HG02610 (cell line): ENCODE measurements around the gene GARNL3.

Experiments
- ATAC-seq: cut with Tn5 transposase; IDR thresholded peaks from one replicate; pipeline ENCODE4 v1.9.1; 2021; ENCODE audit warnings: mild to moderate bottlenecking, moderate library complexity; ENCODE audit not compliant: unreplicated experiment

The GARNL3 gene

DNA sequence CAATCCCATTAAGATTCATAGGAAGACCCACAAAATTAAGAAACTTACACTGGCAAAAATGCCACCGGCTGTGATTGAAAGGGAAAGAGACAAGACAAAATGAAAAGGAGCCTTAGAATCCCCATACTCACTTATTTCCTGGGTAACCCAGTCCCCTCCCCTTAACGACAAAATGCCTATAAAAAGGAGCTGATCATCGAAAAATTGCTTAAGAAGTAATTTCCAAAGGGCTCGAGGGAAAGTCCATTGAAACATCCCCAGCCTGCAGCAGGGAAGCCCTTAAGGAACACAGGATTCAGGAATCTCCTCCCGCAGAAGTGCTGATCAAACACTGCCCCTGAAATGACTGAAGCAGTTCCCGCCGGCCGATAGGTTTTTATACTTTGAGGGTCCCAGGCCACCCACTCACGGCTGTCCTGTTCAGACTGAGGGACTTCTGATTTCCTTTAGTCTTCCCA is 158.9 kb downstream of the GARNL3 start:
- no peak for ATAC-seq

DNA sequence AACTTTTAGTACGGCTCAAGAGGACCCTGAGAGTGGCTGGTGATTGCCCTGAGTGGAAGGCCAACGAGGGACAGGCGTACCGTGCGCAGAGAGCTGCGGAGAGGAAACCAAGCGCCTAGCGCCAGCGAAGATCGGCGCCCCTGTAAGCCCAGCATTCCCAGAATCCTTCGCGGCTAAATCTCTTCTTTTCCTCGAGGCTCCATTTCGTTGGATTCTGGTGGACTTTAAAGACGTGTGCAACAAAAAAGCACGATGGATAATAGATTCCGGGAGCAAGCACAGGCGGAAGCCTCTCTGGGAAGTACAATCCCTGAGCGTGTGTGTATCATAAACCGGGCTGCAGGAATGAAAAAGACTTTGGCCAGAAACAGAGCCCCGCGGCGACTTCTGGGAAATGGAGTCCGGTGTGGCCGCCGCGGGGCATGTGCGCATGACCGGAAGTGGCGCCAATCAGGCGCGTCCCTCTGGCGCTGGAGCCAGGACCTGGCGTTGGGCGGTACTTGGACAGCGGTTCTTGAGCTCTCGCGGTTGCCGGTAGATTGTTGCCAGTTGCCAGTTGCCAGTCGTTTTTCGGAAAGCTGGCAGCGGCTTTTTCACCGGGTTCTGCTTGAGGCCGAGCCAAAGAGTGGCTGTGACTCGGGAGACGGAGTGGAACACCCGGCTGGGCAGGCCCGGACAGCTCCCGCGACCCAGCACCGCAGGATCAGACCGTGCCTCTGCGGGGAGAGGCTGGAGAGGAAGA is 159.5 kb downstream of the GARNL3 start, which contains the start of gene ZNF79:
ZNF79 (plus strand) TSS at position 449 of the 742 bp plus-strand sequence. CDS start 406 bp downstream, outside the sequence.
- peak; percentile 79 for ATAC-seq

DNA sequence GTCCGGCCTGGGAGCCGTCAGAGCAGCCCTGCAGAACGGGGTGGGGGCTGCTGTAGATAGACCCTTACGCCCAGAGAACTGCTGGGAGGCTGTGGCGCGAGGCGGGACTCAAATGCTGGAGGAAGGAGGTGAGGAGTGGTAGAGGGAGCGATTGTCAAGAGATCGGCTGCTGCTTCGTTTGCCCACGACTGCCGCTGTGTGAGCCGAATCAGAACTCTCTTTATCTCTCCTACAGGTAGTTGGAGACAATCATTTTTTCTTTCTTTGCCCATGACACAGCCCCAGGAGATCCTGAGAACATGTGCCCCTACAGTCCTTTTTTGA is 160.1 kb downstream of the GARNL3 start:
- no peak for ATAC-seq

- no peak for ATAC-seq
Measured at GRCh38 chr9:127426756-127427155, 162.2 kb downstream of the GARNL3 start.

DNA sequence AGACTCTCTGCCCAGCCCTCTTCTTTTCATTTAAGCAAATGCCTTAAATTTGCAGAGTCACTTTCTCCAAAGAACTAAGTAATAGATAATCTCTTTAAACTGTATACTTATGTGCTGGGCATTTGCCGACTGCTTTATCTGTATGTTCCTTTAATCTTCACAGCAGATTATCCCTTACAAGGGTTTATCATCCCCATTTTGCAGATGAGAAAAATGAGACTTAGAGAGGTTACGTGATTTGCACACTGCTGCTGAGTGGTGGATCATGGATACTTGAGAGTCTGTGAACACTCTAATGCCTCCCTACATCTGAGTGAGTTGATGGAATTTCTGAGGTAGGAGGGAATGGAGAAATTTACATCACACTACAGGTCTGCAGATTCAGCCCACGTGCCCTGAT is 163.8 kb downstream of the GARNL3 start:
- ATAC-seq, result no peak

- no peak for ATAC-seq
Measured at GRCh38 chr9:127430415-127430814, 165.8 kb downstream of the GARNL3 start.

- ATAC-seq, result no peak
Measured at GRCh38 chr9:127437497-127438264, 173.1 kb downstream of the GARNL3 start.

DNA sequence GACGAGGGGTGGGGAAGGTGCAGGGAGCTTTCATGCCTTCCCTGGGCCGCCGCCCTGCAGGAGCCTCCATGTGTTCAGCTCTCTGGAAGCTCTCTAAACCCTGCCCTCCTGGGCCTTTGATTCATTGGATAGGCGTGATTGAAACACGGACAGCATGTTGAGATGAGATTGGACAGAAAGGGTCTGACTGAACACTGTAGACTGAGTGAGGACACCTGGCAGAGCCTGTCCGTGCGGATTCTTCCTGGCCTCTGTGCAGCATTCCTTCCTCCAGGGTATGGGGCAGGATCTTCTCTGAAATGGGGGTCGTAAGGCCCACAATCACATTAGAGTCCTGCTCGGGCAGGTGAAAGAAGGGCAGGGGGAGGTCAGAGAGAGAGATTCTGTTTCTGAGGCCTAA is 173.8 kb downstream of the GARNL3 start:
- ATAC-seq, result no peak
